GM19397 (cell line): Measurements from ENCODE around the gene ZMAT5.
A peak's percentile ranks its signal among the peaks of the same experiment; 100 is the strongest.

Source experiments
- ATAC-seq: cut with Tn5 transposase; IDR thresholded peaks from one replicate; pipeline ENCODE4 v1.9.1; 2021; ENCODE audit warnings: mild to moderate bottlenecking, moderate library complexity; ENCODE audit not compliant: unreplicated experiment

The ZMAT5 gene, protein sequence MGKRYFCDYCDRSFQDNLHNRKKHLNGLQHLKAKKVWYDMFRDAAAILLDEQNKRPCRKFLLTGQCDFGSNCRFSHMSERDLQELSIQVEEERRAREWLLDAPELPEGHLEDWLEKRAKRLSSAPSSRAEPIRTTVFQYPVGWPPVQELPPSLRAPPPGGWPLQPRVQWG

DNA sequence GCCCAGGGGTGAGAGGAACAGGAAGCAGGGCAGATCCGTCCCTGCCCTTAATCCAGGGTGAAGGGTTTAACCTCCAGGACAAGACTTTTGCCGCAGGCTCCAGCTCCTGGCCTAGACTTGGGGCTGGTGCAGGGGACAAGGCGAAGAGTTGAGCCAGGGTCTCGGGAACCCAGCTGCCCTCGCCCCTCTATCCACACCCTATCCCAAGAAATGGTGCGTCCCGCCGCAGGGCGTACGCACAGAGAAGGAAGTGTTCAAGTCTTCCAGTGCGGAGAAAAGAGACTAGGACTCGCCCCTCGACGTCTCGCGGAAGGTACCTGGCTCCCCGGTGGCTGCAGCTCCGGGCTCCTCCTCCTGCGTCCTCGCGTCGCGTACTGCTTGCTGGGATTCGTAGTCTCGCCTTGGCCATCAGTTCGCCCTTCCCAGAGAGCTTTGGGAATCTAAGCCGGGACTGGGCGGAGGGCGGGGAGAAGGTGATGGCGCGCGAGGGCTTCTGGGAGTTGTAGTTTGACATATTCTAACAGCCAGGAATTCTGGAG lies at the start of gene ZMAT5:
Gene ZMAT5, minus strand, starts transcription at position 376 of the 539 bp plus-strand sequence. CDS start 18,463 bp downstream, outside the sequence.
- ATAC-seq = peak; percentile 85

DNA sequence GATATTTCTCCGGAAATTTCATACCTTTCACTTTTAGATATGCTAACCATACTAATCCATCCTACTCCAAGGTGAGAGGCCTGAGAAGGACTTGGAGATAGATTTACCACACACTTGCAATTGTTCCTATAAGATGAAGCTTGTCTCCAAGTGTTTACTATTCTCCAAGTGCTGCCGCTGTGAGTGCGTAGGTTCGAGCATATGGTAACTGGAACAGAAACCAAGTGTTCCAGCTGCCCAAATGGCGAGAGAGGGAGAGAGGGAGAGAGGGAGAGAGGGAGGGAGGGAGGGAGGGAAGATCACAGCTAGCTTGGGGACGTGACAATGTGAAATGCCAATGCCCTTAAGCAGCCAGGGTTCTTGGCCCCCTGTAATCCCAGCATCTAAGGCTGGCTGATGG lies 49.7 kb upstream of the ZMAT5 start:
- no peak for ATAC-seq

DNA sequence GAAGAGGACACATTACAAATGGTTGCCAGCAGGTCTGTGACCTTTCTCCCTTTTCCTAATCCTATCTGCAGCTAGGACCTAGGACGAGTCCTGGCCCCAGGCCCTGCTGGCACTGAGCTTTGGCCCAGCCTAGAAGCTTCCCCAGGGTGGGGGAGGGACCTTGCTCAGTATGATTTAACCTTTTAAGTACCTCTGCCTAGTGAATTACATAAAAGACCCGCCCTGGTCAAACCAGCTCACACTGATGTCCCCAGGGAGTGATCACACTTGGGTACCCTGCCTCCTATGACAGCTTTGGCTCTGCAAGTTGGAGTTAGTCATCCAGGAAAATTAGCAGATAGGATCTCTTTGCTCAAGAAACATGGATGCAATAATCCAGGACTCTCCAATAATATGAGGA lies 49.3 kb upstream of the ZMAT5 start:
- ATAC-seq = no peak

DNA sequence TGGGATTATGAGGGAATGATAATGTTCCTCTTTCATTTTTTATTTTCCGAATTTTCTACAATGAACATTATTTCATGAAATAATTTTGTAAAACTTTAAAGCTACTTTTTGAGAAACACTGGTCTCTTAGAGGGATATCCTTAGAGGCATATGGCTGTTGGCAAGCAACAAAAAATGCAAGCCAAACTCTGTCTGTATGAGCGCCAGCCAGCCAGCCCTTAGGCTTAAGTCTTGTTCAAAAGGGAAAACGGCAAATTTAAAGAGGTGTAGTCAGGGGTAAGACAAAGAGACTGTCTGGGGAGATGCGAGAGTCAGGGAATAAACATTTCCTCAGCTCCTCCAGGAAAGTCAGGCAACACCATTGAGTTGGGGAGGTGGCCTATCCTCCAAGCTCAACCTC lies 48.8 kb upstream of the ZMAT5 start:
- no peak for ATAC-seq

DNA sequence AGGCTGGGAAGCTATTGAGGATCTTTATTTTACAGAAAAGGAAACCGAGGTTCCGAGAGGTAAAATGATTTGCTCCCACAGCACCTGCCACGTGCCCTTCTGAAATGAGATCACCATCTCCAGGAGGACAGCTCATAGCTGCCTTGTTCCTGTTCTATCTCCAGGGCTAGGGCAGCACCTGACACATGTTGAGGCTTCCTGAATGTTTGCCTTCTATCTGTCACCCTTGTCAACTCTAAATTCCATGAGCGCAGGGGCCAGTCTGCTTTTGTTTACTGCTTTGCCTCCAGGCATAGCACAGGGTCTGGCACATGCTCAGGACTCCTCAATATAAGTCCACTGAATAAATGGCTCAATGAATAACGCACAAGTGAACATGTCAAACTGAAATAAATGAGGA lies 47.2 kb upstream of the ZMAT5 start:
- ATAC-seq = no peak

DNA sequence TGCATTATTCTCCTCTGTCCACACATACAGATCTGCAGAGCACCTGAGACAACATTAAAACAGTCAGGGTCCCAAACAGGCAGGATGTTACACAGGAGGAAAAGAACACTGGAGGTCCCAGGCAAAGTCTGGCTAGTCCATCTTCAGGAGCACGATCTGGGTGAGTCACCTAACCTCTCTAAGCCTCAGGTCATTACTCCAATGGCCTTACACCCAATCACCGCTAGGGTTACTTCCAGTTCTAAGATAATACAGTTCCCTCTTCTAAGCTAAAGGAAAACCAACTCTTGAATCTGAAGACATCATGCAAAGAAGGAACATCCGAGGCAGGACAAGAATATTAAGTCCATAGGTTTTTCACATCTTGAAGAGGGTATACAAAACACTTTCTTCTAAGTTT lies 46.8 kb upstream of the ZMAT5 start:
- ATAC-seq = no peak

DNA sequence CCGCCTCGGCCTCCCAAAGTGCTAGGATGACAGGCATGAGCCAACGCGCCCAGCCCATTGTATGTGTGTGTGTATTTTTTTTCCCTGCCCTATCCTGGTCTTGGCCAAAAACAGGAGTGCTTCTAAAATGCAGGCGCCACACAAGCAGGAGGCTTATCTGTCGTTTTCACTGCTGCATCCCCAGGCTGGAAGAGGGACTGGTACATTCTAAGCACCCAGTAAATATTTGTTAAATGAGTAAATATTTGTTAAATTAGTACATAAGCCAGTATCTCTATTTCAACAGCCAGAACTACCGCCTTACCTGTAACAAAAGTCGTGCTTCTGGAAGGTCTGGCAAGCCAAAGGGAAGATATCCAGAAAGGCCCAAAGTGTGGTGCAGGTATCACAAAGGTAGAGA lies 46.3 kb upstream of the ZMAT5 start:
- no peak for ATAC-seq

DNA sequence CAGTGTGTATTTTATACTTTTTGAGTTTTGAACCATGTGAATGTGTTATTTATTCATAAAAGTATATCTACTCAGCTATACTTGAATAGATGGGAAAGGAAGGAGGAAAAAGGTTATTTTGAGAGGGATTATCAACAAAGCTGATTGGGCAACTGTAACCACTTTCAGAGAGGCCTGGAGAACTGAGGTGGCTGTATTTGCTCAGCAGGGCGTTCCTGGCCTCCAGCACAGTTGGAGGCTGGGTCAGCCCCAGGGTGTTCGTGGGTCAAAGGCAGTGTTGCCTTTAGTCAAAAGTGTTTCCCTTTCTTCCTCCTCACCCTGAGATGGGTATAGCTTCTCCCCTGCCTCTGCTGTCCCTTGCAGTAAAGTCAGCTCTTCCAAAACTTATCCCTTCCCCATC lies 44.6 kb upstream of the ZMAT5 start:
- no peak for ATAC-seq

DNA sequence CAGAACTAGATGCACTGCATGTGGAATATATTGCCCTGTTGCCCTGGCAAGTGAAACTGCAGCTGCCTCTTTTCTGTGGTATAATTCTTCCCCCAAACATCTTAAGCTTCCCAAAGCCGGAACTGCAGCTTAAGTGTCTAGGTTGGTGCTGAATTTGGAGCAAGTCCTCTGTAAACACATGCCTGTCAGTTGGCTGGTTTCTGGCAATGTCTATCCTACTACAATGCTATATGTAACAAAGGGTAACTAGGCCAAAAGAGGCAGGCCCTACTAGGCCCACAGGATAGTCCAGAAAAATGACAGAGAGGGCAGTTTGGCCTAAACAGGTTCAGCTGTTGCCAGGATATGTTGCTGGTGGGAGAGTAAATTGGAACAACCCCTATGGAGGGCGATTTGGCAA lies 43.4 kb upstream of the ZMAT5 start:
- ATAC-seq = no peak

DNA sequence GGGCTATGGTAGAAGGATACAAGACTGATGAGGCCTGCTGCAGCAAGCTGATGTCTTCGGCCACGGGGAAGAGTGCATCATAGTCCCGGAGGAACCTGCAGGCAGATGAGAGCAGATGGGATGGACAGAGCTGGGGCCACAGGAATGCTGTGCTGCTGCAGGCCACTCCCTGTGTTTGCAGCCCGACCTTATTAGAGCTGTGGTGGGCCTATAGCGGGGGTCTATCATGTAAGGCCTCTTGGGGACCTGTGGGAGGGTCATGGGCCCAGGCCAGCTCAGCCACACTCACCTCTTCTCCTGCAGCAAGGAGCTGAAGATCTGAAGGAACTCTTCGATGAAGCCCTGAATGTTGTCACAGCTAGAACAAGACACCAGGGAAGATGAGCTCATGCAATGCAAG lies 39.4 kb upstream of the ZMAT5 start:
- ATAC-seq = no peak

DNA sequence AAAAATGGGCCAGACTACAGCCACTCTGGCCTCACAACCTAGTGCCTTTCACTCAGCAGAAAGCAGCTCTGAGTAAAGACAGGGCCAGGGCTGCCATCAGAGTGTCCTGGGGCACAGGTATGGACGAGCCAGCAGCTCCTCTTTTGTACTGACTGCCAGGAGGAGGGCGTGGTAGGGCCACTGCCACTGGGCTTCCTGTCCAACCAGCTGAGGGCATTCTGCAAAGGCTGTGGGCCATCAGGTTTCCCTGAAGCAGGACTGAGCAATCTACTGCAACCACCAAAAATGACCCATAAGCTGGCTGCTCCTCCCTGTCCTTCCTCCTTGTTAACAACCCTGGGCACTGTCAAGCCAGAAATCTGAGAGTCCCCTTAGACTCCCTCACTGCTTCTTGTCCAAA lies 38.2 kb upstream of the ZMAT5 start:
- no peak for ATAC-seq

DNA sequence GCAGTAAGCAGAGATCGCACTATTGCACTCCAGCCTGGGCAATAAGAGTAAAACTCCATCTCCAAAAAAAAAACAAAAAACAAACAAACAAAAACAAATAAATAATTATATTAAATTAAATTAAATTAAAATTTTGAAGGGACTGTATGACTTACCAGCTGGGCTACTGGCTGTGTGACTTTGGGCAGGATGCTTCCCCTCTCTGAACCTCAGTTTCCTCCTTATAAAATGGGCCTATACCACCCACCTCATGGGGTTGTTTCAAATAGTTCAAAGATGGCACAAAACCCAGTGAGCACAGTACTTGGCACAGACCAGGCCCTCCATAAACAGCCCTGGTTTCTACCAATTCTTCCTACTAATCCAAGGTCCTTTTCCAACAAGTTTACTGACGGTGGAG lies 36.4 kb upstream of the ZMAT5 start:
- ATAC-seq = no peak

DNA sequence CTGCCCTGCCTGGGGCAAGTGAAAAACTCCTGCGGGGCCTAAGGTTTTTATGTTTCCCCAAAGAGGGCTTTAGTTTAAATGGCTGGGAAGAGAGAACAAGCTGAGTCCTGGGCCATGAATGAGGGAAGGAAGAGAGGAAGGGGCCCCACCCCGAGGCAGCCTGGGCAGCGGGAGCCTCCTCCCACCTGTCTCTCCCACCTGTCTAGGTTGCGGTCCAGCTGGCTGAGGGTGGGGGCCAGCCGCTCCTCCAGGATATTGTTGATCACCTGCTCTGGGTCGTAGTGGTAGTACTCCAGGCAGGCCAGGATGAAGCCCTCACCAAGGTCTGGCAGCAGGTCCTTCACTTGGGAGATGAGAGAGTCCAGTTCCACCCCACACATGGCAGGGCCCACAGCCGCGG lies 35.0 kb upstream of the ZMAT5 start:
- no peak for ATAC-seq

DNA sequence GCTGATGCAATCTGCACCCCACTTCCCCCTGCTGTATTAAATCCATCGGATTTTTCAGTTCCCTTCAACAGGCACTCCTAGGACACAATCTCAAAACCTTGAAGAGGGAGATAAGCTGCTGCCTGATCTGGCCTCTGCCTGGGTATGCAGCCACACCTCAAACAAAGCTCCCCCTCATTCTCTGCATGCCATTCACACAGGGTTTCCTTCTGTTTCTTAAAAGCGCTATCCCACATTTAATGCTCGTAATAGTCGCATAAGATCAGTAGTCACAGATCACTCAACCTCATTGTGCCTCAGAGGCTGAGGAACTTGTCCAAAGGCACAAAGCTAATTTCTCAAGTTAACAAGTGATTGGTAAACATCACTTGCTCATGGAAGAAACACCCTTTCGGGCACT lies 34.3 kb upstream of the ZMAT5 start:
- ATAC-seq = no peak

DNA sequence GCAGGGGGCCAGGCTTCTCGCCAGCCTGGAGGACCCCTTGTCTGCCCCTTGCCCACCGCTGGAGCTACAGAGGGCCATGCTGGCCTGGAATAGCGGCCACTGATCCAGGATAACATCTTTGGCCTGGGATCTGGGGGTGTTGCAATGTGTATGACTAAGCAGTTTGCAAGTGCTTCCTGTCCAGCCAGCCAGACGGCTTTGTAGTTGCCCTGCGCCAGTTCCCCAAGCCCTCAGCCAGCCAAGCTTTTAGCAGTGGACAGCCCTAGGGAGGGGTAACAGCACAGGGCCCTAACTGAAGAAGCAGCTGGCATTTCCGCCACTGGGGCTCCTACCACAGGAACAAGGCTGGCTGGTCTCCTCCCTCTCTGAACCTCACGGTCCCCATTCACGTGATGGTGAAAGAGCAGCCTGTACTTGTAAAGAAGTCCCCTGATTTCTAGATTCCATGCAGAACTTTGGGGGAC lies 32.4 kb upstream of the ZMAT5 start:
- no peak for ATAC-seq

DNA sequence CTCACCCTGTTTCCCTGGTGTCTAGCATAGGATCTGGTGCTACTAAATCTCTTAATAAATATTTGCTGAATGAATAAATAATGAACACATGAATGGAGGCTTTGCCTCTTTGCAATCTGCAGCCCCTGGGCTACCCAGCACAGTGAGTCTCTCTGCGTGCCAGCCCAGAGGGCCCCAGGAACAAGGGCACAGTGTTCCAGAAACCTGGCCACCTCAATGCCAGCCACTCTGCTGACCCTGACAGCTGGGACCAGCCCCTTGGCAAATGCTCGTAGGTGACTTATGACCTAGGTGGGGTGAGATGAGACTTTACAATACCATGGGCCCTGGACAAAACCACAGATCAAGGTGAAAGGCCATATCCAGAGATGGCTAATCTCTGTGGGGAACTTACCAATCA lies 32.0 kb upstream of the ZMAT5 start:
- ATAC-seq = no peak

DNA sequence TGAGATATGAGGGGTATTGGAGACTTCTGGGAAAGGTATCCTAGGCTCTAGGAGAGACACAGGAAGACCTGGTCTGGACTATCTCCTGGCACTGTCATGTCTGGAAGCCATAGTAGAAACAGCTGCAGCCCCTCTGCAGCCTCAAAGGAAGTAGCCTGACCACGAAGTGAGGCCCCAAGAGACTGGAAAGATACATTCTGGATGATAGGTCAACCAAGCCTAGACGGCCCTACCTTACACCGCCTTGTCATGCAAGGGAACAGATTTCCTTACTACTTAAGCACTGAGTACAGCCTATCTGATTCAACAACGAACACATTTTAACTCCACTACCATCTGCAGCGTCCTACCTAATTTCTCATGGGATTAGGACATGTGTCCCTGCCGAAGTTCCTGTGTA lies 31.5 kb upstream of the ZMAT5 start:
- no peak for ATAC-seq

DNA sequence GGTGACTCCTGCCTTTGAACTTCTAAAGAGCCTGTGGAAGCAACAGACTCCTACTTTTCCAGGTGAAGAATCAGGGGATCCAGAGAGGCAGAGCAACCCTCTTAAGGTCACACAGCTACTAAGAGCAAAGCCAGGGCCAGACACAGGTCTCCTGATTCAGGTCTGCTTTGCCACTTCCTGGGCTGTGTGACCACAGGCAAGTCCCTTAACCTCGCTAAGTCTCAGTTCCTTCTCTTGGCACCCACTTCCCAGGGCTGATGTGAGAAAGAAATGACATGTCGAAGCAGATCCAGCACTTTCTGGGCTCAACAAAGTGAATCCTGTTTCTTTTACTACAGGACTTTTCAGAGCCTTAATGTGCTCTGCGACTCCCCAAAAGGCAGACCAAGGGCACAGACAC lies 30.5 kb upstream of the ZMAT5 start:
- no peak for ATAC-seq

DNA sequence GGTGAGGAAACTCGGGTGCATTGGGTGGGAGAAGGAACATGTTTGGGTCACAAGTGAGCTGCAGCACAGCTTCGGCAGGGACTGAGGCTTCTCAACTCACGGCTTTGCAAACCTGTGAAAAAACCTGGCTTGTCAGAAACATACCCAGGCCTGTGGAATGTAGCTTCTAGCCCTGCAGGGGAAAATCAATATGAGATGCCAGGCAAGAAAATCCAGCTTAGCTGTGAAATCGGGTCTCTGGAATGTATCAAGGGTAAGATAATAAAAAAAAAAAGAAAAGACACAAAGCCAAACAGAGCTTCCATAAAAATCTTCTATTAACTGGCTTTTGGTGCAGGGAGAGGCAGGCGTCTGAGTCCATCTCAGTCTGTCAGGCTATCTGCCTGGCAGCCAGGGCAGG lies 28.9 kb upstream of the ZMAT5 start:
- no peak for ATAC-seq

DNA sequence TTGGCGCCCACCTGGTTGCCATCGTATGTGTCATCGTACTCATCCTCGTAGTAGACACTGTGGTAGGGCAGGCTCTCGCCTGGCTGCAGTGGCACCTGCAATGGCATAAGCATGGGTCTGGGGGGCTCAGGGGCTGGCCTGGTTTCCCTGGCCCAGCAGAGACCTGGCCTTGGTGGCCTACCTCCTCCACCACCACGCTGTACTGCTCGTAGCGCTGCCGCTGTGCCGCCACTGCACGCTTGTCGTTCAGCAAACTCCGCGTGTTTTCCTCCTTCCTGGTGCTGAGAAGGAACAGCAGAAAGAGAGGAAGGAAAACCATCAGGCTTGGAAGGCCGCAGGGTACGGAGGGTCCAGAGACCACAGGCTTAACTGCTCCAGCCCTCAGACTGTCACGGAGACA lies 26.6 kb upstream of the ZMAT5 start:
- no peak for ATAC-seq

DNA sequence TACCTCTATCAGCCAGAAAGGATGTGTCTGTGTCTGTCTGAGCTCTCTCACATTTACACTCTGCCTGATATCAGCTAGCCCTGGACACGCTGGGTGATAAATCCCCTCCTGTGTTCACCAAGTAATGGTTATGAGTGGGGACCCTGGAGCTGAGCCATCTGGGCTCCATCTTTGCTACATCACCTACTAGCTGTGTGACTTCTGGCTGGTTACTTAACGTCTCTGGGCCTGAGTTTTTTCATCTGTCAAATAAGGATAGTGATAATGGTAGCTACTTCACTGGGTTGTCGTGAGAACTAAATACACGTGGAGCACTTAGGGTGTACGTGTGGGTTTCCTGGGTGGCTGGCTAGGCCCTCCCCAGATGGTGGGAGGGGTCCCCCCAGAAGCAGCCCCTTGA lies 23.3 kb upstream of the ZMAT5 start:
- no peak for ATAC-seq

DNA sequence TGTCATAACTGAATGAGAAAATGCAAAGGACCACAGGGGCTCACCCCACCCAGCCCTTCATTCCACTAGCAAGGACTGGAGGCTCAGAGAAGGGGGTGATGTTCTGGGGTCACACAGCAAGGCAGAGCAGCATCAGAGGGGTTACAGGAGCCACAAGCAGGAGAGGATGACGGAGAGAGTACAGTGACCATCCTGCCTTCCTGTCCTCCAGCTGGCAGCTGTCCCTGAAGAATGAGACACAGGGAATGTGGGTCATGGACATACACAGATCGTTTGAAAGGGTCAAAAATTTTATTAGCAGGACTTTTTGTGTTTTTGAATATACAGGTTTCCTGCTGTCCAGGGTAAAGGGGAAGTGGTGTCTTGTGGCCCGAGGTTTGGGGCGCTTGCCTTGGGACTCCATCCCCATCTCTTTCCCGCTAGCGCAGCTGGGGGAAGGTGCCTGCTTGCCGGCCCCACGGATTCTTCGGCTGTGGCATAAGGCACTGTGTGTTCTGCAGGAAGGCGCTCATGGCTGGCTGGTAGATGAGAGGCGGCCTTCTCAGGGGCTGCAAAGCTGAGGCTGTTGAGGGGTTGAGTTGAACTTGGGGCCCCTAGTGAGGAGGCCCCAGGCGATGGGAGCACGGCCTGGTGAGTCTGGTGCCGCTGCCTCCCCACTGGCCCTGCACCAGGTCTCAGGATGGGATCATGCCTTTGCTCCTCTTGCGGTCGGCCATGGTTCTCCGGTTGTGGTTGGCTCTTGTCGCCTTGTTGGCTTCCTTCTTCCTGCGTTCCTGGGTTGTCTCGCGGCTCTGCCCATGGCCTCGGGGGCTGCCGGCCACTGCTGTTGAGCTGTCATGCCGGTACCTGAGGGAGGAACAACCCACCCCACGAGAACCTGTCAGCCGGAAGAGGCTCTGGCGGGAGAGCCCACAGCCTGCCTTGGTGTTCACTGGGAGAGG lies 21.8 kb upstream of the ZMAT5 start:
- no peak for ATAC-seq
